ENCODE data around the gene DYSF.

- TF ChIP-seq REST (IDR thresholded peaks at IDR 0.05; ENCODE audit: insufficient read depth in 1 of 2, low read depth in 2 of 2, low read length in 2 of 2) (no peak), POLR2AphosphoS5 (IDR thresholded peaks at IDR 0.05; ENCODE audit: low read depth, low read length) (no peak), TAF1 (IDR thresholded peaks at IDR 0.05; ENCODE audit: borderline replicate concordance, insufficient read depth, low read length) (no peak), SIN3A (IDR thresholded peaks at IDR 0.05; ENCODE audit: borderline replicate concordance, insufficient read depth, low read length) (no peak), FOXP2 (optimal IDR thresholded peaks at IDR 0.05; ENCODE audit: borderline replicate concordance, extremely low read depth, extremely low read length, insufficient read depth) (no peak)
Measured at GRCh38 chr2:71486881-71487640, 33.7 kb downstream of the DYSF start.

Data from PFSK-1 (cell line).